NCI-H2107 treated with DMSO at 0.1 percent for 48 hours (cell line): ENCODE data around the gene NUDT19.
A peak's percentile ranks its signal among the peaks of the same experiment; 100 is the strongest.
"Not testable (repeated sequence)": the region's sequence is repeated elsewhere in the genome, so short reads cannot be mapped to it uniquely, and the experiment has no call there.

Source experiments
- DNase-seq: peaks from one replicate; lab custom pipeline; 2025; ENCODE audit not compliant: unreplicated experiment; lab: John Stamatoyannopoulos, UW

NUDT19 gene

DNA sequence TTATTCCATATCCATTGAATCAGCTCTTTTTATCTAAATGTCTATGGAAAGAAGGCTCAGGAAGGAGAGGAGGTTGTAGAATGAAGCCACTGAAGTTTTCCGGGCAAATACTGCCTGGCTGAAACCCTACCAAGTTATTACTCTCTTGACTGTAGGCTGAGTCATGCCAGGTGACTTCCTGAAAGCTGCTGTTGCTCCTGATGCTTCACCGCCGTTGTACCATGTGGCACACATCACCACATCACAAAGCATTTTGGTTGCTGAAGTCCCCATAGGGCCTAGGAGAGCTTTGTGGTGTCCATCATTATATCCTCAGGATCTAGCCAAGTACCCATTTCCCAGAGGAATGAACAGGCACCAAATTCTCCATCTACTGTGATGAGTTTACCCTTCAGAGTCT is 16.8 kb downstream of the NUDT19 start:
- DNase-seq: no peak

DNA sequence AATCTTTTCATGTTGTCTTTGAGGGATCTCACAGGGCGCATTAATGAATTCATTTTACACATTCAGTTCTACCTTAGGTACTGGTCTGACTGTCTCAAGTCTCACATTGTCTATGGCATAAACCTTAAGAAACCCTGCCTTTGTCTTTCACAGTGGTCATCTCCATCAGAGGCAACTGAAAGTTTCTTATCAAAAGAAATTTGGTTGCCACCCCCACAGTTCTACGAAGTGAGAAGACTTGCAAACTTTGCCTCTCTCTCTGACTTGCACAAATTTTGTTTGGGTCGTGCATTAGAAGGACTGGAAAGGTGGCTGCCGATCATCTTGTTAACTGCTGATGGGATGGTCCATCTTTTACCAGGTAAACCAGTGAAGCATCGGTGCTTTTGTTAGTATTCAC is 17.4 kb downstream of the NUDT19 start:
- no peak for DNase-seq

DNA sequence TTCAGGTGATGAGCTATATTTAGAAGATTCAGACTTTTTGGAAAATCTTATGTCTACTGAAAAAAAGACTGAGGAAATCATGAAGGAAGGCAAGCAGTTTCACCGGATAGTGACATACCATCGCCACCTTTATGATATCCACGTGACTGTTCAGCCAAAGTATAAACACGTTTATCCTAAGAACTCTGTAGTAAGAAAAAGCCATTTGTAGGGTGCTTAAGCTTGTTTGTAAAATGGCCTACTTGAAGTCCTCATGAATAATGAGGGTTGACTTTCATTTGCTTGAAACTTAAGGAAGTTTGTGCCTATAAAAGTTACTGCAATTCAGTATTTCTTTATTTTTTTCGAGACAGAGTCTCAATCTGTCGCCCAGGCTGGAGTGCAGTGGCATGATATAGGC is 20.1 kb downstream of the NUDT19 start:
- no peak for DNase-seq

DNA sequence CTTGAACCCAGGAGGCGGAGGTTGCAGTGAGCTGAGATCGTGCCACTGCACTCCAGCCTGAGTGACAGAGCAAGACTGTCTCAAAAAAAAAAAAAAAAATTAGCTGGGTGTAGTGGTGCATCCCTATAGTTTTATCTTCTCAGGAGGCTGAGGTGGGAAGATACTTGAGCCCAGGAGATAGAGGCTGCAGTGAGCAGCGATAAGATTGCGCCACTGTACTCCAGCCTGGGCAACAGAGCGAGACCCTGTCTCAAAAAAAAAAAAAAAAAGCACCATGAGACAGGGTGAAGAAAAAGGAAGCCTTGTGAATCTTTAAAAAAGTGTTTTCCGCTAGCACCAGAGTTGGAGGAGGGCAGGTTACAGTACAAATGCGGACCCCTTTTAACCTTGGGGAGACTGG is 24.6 kb downstream of the NUDT19 start:
- DNase-seq: not testable (repeated sequence)

GRCh38 chr19:32717496-32717895 is 25.9 kb downstream of the NUDT19 start:
- DNase-seq: no peak

DNA sequence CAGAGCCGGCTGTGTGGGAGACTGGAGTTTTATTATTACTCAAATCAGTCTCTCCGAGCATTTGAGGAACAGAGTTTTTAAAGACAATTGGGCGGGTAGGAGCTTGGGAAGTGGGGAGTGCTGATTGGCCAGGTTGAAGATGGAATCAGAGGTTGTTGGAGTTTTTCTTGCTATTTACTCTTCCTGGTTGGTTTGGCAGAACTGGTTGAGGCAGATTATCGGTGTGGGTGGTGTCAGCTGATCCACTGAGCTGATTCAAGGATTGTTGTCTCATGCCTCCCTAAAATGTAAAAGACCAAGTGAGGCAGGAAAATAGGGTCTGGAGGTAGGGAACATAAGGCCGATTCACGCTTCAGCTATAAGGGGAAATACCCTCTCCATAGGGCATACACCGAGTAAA is 26.7 kb downstream of the NUDT19 start:
- no peak for DNase-seq

DNA sequence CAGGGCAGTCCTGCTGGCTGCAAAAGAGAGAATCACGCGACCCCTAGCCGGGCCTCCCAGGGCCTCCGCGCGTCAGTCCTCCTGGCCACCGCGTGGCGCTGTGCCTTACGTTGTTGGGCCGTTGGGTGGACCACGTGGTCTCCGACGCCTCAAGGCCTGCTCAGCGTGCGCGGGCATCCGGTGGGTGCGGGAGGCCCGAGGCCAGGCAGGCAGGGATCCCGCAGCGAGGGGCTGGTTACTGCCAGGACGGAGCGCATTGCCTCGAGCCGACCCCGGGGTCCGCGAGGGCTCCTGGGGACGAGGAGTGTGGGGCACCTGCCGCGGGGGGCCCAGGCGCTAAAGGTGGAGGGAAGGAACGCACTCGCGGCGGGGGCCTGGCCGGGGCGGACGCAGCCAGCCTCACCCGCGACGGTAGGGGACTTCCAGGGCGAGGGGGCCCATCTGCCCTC is 28.0 kb downstream of the NUDT19 start, which contains the start of gene TDRD12:
Gene TDRD12, plus strand, starts transcription at position 157 of the 449 bp plus-strand sequence. CDS start 306 bp downstream, outside the sequence.
- no peak for DNase-seq

- DNase-seq: no peak
Measured at GRCh38 chr19:32720216-32720935, 28.8 kb downstream of the NUDT19 start.

DNA sequence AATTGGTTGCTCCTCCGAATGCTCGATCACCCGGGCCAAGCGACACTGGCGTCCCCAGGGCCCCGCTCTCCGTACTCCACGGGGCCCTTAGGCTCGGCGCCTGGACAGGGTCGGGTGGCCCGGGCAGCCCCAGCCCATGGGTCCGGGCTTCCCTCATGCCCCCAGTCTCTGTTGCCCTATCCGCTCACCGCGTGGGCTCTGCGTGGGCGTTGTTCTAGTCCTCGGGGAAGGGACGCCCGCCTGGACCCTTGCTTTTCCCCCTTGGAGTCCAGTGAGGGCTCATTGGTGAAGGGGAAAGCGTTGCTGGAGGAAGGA is 29.3 kb downstream of the NUDT19 start:
- no peak for DNase-seq

DNA sequence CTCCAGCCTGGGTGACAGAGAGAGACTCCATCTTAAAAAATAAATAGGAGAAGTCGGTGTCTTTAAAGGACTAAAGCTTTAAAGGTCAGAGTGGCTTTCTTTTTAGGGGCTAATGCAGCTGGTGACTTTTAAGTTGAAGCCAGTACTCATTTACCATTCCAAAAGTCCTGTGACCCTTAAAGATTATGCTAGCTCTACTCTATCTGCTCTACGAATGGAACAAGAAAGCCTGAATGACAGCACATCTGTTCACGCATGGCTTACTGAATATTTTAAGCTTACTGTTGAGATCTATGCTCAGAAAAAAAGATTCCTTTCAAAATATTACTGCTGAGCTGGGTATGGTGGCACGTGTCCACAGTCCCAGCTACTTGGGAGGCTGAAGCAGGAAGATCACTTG is 44.3 kb downstream of the NUDT19 start:
- DNase-seq: no peak

GRCh38 chr19:32743021-32743420 is 51.4 kb downstream of the NUDT19 start:
- DNase-seq: no peak

DNA sequence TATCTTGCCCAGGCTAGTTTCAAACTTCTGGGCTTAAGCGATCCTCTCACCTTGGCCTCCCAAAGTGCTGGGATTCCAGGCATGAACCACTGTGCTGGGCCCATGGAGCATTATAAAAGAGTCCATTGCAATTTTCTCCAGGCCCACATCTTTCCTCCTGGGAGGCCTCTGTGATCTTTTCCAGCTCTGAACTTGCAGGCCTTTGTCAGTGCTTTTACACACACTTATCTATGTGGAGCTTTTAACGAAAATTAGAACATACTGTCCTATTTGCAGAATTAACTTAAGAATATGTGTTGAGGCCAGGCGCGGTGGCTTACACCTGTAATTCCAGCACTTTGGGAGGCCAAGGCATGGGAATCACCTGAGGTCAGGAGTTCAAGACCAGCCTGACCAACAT is 51.8 kb downstream of the NUDT19 start:
- DNase-seq: no peak

GRCh38 chr19:32744555-32745325 is 53.1 kb downstream of the NUDT19 start:
- DNase-seq: no peak

GRCh38 chr19:32745594-32746251 is 54.1 kb downstream of the NUDT19 start:
- DNase-seq: not testable (repeated sequence)

- peak; percentile 45 for DNase-seq
Measured at GRCh38 chr19:32746631-32747196, 55.1 kb downstream of the NUDT19 start.

DNA sequence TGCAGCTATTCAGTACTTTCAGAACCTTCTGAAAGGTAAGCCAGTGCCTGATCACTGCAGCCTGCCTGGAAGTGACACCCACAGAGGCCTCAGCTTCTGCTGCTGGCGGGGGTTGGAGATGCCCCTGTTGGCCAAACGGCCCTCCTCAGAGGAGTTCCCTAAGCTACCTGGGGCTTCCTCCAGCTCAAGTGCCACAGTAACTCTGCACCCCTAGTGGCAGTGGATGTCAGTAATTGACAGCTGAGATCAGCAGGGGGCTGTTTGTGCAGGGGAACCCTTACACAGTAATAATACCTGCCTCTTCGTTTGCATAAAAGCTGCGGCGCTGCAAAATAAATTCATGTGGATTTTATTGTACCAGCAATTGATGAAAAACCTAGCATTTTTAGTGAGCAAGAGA is 56.9 kb downstream of the NUDT19 start:
- peak; percentile 55 for DNase-seq

- no peak for DNase-seq
Measured at GRCh38 chr19:32748948-32749347, 57.3 kb downstream of the NUDT19 start.

- no peak for DNase-seq
Measured at GRCh38 chr19:32749361-32749760, 57.7 kb downstream of the NUDT19 start.

- no peak for DNase-seq
Measured at GRCh38 chr19:32750441-32751055, 58.9 kb downstream of the NUDT19 start.

DNA sequence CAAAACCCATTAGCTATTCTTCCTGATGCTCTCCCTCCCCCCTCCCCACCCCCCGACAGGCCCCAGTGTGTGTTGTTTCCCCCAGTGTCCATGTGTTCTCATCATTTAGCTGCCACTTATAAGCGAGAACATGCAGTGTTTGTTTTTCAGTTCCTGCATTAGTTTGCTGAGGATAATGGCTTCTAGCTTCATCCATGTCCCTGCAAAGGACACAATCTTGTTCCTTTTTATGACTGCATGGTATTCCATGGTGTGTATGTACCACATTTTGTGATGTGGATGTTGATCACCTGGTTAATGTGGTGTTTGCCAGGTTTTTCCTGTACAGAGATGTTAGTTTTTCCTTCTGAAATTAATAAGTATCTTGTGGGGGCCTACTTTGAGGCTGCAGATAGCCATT is 59.4 kb downstream of the NUDT19 start:
- DNase-seq: no peak

DNA sequence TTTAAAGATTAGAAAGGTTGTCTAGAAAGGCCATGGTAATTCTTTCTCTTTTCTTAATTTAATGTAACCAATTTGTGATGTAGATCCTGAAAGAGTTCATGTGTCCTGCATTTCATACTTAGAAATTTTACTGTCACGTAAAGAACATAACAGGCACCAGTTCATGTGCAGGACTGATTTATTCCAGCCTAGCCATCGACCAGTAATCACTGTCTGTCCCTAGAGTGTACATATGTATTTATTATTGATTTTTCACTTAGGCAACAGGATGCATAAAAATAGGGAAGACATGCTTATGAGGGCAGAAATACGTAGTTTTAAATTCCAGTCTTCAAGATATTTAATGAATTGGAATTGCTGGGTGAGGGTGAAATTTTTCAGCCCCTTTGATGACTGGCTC is 65.6 kb downstream of the NUDT19 start:
- DNase-seq: no peak
